Activated CD4-positive, alpha-beta T cell treated with anti-CD3 and anti-CD28 coated beads, Interleukin-2, Interleukin-6, amounts not matched to agents 100 ng/mL and 50 ng/mL, durations not matched to agents 16 hours and 8 hours (primary cell): ENCODE data around the gene TNFRSF19.
A peak's percentile ranks its signal among the peaks of the same experiment; 100 is the strongest.
"Not testable (repeated sequence)": the region's sequence is repeated elsewhere in the genome, so short reads cannot be mapped to it uniquely, and the experiment has no call there.

Experiments used
- DNase-seq: peaks from one replicate; pipeline ENCODE4 v3.0.0-alpha.2; 2020

The TNFRSF19 gene

DNA sequence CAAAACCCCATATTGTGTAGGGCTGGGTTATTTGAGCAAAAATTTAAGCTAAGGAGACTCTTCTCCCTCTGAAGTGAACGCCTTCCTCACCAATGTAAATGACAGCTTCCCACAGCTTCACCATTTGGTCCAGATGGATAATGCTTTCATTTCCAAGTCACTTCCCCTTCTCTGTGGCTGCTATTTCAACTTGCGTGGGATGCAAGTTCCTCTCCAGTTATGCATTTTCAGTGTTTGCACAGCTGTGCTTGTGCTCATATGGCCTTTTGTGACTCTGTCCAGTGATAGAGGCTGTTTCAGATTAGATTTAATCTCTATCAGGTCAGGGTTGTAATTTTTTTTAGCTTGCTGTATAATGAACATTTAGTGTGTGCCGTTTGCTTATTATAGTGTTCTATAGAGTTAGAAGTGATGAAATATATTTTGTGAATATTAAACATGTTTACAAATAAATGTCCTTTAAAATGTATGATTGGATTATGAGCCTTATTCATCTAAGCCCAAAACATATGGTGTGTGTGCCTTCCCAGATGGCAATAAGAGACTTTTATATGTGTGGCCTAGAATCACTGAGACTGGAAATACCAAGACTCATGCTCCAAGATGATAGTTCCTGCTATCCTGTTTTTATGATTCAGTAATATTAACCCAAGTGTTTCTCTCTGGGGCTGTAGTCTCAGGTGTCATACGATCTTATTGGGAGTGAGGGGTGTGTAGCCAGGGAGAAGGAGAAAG is 86.6 kb downstream of the TNFRSF19 start:
- DNase-seq: no peak

DNA sequence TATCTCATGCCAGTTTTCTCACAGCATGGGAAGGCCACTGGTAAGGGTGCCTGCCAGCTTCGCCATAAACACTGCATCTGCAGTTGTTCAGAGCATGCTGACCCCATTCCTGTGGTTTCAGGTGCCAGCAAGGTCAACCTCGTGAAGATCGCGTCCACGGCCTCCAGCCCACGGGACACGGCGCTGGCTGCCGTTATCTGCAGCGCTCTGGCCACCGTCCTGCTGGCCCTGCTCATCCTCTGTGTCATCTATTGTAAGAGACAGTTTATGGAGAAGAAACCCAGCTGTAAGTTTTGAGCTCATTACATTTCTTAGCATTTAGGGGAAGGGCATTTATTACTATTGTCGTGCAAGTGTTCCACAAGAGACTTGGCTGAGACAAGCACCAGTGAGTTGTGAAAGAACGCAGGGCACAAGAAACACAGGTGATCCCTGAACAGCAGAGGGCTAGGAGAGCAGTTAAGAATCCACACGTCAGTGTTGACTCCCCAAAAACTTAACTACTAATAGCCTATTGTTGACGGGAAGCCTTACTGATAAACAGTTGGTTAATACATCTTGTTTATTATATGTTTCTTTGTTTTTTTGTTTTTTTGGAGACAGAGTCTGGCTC is 88.8 kb downstream of the TNFRSF19 start:
- DNase-seq: no peak

DNA sequence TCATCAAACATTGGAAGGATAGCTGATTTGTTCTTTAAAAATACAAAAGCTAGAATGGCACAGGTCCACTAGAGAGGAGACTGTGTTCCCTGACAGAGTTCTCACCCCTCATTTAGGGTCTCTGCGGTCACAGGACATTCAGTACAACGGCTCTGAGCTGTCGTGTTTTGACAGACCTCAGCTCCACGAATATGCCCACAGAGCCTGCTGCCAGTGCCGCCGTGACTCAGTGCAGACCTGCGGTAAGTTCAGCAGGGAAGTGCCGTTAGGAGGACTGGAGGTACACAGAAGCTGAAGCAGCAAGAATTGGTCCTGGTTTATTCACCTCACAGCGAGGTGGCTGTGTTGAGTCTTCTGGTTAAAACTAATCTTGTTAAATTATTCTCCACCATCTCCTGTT is 90.0 kb downstream of the TNFRSF19 start:
- no peak for DNase-seq

DNA sequence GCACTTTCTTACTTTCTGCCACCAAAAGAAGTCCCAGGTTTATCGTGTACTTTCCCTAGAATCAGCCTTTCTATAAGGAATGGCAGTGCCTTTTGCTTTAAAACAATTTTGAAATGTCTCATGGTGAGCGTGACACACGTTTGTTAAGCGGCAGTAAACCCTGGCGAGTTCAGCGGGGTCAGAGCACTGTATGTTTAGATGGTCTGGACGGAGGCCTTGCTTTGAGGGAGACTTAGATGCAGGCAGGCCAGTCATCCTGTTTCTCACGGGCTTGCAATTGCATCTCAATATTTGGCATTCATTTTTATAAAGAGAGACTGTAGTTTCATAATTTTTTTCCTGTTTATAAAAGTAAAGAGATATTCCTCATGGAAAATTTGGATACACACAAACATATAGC is 96.4 kb downstream of the TNFRSF19 start:
- no peak for DNase-seq

DNA sequence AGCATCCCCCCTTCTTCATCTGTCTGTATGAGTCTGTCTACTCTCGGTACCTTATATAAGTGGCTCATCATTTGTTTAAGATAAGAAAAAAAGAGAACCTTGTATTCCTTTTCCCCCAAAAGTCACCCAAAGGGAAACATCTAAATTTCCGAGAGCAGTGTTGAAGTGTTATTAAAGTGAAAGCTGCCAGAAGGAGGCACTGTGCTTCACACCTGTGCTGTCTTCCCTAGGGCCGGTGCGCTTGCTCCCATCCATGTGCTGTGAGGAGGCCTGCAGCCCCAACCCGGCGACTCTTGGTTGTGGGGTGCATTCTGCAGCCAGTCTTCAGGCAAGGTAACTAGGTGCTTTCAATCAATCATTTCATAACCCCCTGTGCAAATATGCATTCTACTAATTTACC is 97.5 kb downstream of the TNFRSF19 start:
- no peak for DNase-seq

DNA sequence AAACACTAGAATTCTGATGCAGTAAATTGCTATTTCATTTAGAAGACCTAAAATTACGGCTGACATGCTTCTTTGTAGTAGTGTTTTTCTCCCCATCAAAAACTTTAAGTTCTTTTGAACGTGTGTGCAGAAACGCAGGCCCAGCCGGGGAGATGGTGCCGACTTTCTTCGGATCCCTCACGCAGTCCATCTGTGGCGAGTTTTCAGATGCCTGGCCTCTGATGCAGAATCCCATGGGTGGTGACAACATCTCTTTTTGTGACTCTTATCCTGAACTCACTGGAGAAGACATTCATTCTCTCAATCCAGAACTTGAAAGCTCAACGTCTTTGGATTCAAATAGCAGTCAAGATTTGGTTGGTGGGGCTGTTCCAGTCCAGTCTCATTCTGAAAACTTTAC is 98.3 kb downstream of the TNFRSF19 start:
- no peak for DNase-seq

DNA sequence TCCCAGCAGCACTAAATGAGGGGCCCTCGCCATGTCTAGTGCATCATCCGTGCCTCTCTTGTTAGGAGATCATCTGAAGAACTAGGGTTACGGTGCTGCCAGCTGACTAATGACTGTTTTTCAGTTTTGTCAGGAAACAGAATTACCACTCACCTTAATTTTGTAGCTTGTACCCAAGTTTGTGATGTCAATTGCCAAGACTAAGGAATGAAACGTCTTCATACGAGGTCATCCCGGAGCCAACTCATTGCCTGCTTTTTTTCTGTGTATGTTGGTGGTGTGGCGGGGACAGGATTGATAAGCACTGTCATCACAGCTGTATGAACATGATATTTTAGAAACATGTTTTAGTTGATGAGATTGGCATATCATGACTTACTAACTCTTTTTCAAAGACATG is 100.6 kb downstream of the TNFRSF19 start:
- DNase-seq: no peak

DNA sequence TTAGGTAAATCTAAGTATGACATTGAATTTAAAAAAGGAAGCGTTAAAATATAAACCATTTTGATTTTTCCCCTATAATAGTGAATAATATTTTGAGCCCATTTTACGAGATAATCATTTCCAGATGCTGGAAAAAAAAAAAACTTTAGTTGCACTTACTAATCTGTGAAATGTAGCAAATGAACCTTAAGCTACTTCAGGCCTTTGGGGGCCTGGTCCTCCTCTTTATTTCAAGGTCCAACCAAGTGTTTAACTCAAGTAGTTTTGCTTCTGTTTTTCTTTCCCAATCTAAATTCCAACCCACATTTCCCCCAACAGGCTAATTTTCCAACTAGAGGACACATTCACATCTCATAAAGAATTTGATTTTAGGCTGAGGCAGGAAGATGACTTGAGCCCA is 101.2 kb downstream of the TNFRSF19 start:
- no peak for DNase-seq

DNA sequence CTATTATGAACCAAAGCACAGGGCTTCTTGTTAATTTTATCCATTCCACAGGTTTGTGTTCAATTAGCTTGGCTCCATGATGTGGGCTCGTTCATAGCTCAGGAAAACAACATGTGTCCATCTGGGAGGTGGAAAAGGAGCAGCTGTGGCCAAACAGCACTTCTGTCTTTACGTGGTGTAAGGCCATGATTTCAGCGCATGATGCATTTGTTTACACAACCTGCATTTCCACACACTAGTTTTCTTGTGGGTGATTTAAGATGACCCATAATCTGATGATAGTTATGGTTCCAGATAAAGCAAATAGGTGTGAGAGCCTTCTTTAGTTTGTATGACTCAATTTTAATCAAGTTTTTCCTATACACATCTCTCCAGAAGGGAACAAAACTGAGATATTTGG is 101.7 kb downstream of the TNFRSF19 start:
- no peak for DNase-seq

DNA sequence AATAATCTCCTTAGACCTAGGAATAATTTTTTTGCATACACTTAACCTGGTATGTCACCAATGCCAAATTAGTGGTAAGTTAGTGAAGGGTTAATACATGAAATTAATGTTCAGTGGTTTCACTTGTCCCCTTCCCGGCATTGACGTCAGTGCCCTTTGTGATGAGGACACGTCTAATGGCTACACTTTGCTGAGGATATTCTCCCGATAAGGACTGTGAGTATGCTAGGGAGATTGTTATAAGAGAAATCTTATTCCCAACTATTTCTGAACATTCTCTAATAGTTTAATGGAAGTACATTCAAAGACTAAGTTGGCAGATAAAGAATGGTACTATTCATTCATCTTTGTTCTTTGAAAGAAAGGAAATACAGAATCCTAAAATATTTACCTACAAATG is 102.4 kb downstream of the TNFRSF19 start:
- DNase-seq: no peak

DNA sequence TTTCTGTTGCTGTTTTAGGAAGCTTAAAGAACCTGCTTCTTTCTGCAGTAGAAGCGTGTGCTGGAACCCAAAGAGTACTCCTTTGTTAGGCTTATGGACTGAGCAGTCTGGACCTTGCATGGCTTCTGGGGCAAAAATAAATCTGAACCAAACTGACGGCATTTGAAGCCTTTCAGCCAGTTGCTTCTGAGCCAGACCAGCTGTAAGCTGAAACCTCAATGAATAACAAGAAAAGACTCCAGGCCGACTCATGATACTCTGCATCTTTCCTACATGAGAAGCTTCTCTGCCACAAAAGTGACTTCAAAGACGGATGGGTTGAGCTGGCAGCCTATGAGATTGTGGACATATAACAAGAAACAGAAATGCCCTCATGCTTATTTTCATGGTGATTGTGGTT is 103.1 kb downstream of the TNFRSF19 start:
- peak; percentile 7 for DNase-seq

DNA sequence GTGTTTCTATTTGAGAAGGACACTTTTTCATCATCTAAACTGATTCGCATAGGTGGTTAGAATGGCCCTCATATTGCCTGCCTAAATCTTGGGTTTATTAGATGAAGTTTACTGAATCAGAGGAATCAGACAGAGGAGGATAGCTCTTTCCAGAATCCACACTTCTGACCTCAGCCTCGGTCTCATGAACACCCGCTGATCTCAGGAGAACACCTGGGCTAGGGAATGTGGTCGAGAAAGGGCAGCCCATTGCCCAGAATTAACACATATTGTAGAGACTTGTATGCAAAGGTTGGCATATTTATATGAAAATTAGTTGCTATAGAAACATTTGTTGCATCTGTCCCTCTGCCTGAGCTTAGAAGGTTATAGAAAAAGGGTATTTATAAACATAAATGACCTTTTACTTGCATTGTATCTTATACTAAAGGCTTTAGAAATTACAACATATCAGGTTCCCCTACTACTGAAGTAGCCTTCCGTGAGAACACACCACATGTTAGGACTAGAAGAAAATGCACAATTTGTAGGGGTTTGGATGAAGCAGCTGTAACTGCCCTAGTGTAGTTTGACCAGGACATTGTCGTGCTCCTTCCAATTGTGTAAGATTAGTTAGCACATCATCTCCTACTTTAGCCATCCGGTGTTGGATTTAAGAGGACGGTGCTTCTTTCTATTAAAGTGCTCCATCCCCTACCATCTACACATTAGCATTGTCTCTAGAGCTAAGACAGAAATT is 103.8 kb downstream of the TNFRSF19 start:
- no peak for DNase-seq

DNA sequence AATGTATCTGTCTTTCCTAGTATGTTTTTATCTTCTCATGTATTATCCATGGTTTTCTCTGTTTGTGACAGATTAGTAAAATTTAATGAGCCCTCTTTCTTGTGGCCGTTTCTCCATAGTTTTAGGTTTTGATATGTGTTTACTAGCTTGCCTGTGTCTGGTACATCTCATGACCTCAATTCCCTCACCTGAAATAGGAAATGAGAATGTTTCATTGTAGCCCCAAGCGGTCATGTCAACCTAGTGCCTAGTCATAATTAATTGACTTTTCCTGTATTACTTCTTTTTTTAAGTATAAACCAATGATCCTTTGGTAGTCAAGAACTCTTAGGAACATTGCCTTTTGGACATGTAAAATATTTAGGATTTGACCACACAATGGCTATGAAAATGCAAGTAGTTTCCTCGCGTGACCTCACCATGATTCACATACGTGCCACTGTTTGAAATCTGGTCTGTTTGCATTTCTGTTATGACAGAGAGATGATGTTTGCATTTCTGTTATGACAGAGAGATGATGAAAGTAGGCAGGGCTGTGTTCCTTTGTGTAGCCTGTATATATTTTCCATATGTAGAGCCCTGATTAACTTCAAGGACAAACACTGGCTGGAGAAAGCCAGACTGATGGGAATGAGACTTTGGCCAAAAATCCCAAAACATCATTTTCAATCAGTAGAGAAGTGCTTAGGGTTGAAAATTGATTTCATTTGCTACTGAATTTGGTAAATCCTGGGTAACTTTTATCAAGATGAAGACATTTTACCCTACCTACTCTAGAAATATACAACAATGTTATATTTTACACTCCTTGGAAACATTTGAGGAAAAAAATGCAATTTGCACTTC is 104.8 kb downstream of the TNFRSF19 start:
- DNase-seq: peak; percentile 54

DNA sequence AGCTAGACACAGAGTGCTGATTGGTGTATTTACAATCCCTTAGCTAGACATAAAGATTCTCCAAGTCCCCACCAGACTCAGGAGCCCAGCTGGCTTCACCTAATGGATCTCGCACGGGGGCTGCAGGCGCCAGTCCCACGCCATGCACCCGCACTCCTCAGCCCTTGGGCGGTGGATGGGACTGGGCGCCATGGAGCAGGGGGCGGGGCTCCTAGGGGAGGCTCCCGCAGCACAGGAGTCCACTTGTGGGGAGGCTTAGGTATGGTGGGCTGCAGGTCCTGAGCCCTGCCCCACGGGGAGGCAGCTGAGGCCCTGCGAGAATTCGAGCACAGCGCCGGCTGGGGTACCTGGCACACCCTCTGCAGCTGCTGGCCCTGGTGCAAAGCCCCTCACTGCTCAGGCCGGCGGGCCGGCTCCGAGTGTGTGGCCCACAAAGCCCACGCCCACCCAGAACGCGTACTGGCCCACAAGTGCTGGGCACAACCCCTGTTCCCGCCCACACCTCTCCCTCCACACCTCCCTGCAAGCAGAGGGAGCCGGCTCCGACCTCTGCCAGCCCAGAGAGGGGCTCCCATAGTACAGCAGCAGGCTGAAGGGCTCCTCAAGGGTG is 107.6 kb downstream of the TNFRSF19 start:
- not testable (repeated sequence) for DNase-seq

DNA sequence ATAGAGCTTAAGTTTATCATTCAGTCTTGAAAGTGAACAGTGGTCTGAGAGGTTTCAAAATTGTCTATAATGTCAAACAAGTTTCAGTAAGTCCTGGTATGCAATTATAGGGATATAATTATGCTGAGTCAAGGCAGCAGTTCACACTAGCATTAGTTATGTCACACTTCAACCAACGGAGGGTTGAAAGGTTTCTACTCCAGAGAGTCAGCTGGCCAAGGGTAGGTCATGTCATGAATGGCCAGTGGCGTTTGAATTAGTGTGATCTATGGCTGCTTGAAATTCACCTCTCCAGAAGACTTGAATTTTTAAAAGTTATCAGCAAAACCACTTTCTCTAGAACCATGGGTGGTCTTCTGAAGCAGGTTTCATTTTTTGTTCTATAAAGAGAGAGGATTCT is 108.6 kb downstream of the TNFRSF19 start:
- peak; percentile 21 for DNase-seq

DNA sequence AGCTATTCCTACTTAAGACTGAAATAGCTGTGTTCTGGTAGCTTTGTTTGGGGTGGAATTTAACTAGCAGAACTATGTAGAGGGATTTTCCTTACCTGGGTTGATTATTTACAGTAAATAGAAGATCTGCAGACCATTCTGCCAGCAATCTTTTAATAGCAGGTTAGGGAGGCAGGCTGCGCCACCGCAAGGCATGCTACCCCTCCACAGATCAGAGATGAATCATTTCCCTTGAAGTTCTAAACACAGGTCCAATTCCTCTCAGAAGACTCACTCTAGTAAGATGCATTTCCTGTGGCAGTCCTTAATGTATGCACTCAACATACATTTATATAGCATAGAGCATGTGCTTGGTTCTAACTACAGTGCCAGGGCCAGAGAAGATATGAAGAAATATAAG is 109.0 kb downstream of the TNFRSF19 start:
- peak; percentile 63 for DNase-seq

DNA sequence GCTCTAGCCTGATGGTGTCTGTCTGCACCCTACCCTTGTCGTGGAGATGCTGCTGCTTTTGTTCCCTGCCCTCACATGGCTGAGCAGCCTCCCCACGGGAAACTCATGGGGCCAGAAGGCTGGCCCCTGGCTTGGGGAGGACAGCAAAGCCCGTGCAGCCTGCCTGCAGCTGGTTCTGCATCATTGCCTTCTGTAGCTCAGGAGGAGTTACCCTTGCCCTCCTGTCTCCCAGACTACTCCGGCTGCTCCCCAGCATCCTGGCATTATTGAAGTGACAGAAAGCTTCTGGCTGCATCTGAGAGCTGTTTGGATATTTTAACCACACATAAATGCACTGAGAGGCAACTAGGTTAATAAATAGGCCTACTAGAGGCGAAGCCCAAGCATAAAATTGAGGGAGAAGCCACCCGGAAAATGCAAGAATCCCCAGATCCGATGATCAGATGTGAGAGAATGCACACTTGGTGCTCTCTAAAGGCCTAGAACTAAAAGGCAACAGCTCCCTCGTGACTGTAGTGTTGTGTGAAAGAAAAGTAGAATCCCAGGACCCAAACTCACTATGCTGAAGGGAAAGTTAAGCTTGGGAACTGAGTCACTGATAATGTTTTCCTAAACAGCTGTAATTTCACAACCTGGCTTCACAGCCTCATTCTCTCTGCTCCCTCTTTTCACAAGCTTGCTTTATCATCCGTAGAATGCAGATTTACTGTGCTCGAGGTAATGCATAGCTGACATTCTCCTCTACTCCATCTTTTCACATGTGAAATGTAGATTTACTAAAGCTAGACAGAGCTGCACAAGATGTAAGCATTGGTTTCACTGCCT is 110.8 kb downstream of the TNFRSF19 start:
- DNase-seq: no peak

DNA sequence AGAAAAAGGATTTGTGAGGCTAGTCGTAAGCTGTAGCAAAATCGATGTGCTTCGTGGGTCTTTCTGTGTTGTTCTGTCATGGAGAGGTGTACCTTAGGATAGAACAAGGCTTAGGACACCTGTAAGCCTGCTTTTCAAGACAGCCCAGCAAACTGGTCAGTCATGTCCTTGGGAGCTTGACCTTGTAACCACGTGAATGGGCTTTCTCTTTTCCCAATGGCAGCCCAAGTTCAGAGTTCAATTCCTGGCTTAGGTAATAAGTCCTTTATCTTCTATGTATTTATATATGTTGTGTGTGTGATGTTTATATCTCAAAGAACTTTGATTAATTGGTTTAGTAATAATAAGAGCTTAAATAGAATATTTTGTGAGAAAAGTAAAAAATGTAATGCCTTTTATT is 112.9 kb downstream of the TNFRSF19 start:
- no peak for DNase-seq

DNA sequence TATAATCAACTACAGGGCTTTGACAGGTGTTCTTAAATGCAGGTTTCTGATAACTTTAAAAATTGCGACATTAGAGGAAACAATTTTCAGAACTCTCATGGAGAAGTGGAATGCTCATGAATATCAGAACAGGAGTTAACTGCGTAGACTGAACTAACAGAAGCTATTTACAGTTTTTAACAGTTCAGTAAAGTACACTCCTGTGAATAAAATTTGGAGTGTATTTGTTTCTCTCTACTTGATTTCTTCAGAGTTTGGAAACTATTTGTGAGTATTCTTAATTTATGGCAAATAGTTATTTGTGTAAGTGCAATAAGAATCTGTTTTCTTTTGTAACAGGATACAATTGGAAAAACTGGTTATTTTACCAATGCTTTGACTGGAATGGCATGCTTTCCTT is 114.4 kb downstream of the TNFRSF19 start:
- no peak for DNase-seq

DNA sequence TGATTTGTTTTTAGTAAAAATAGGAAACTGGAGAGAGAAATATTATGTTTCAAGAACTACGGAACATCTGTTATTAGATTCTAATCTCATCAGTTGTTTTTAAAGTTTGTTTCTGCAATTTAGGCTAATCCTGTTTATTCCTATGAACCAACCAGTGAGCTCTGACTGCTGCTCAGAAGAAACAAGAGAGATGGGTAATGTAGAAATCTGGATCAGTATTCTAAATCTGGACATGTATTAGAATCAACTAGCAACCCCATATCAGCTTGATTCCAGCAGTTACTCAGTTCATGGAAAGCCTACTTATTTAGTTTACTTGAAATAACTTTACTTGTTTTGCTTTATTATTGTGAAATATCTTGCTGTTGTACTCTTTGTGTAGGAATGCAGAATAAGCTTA is 115.2 kb downstream of the TNFRSF19 start:
- no peak for DNase-seq

DNA sequence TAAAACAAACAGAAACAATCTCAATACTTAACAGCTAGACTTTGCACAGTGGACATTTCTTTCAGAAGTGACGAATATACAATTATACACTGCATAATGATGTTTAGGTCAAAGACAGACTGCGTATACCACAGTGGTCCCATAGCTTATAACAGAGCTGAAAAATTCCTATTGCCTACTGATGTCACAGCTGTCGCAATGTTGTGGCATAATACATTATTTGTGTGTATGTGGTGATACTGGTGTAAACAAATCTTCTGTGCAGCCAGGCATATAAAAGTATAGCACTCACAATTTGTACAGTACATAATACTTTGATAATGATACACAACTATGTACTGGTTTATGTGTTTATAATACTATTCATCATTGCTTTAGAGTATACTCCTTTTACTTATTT is 116.7 kb downstream of the TNFRSF19 start:
- no peak for DNase-seq

DNA sequence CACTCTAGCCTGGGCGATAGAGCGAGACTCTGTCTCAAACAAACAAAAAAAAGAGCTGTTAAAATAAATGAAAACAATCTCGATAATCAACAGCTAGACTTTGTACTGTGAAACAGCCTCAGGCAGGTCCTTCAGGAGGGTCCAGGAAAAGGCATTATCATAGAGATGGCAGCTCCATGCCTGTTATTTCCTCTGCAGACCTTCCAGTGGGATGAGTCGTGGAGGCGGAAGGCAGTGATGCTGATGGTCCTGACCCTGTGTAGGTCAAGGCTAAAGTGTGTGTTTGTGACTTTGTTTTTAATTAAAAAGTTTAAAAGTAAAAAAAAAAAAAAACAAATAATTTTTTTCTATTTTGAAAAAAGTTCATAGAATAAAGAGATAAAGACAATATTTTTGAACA is 117.4 kb downstream of the TNFRSF19 start:
- no peak for DNase-seq
